Stomach (tissue), 4 donors: Measurements from ENCODE around the gene GCA.

Experiments
- CTCF ChIP-seq, 7 experiments: fragments of 450-650 bp in 4 of 7; fragments of 200-600 bp in 3 of 7; sonication (generic) in 3 of 7; IDR thresholded peaks; one replicate each; pipeline ENCODE4 v1.5.1; 2016 to 2019; ENCODE audit warnings: antibody characterized with exemption in 7 of 7, control low read depth in 2 of 7, mild to moderate bottlenecking in 1 of 7
- EP300 ChIP-seq: sonication (generic); formaldehyde crosslinking; IDR thresholded peaks from one replicate; pipeline ENCODE4 v1.6.1; 2017; ENCODE audit warnings: antibody characterized with exemption
- POLR2A ChIP-seq, 4 donors: fragments of 450-650 bp; IDR thresholded peaks; one replicate each; pipeline ENCODE4 v1.6.1; 2016; ENCODE audit warnings: antibody characterized with exemption in 4 of 4, control low read depth in 2 of 4, mild to moderate bottlenecking in 1 of 4, moderate library complexity in 1 of 4

GRCh38 chr2:162324953-162325352 lies 19.0 kb upstream of the GCA start:
- TF ChIP-seq CTCF (IDR thresholded peaks at IDR 0.05) (no peak), EP300 (no peak), POLR2A (IDR thresholded peaks at IDR 0.05) (no peak)
